Measurements from ENCODE around the gene SERPINA4. TPM values are rescaled to one million over a fixed set of nuclear protein-coding genes. Genes with fewer than 3 reads are reported as not detected.
A peak's percentile ranks its signal among the peaks of the same experiment; 100 is the strongest.

SERPINA4 gene
- total and polyA plus RNA-seq, 2 donors (not counting 1 experiment from before 2014, with no cell fraction given): not detected

DNA sequence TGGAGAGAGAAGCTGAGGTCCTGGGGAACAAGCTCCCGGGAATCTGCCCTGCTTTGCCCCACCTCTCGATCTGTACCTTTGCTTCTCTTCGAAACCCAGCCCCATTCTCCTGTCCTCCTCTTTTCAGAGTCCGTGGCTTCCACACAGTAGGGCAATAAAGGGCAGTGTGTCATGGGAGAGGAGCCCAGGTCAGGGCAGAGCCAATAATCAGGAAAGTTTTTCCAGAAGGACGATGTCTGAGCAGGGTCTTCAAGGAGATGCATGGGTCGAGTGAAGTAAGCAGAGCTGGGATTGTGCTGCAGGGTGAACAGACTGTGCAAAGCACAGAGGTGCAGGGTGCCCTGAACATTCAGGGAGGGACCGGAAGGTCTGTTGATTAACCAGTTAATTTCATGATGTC is 22.1 kb upstream of the SERPINA4 start:
- Histone ChIP-seq H3K4me1 (ENCODE audit: control insufficient read depth, extremely low read depth, insufficient read depth, low read length) (no peaks in the 10 kb centered on the region), H3K9ac (ENCODE audit: insufficient read depth, low read length) (no peak overlapping the region), H3K79me2 (ENCODE audit: control insufficient read depth, insufficient read depth, low read length) (no peaks in the 10 kb centered on the region), H3K4me3 (replicated peaks in 1 of 4; ENCODE audit: control extremely low read depth in 1 of 4, insufficient read depth in 1 of 4, low read depth in 3 of 4, low read length in 4 of 4) (no peak overlapping the region), H3K27me3 (ENCODE audit: control insufficient read depth, insufficient read depth, low read length) (no peaks in the 10 kb centered on the region), H3K36me3 (ENCODE audit: control insufficient read depth, insufficient read depth, low read length) (no peaks in the 10 kb centered on the region), H3K27ac (ENCODE audit: insufficient read depth, low read length) (no peak overlapping the region), H3K4me2 (ENCODE audit: extremely low read depth, insufficient read depth, low read length) (no peak overlapping the region), H3K9me3 (ENCODE audit: control insufficient read depth, insufficient read depth, low read depth, low read length) (no peaks in the 10 kb centered on the region), H2AFZ (ENCODE audit: low read length) (no peak overlapping the region), H4K20me1 (ENCODE audit: control insufficient read depth, extremely low read depth, insufficient read depth, low read length) (no peaks in the 10 kb centered on the region)
- no peak for DNase-seq (ENCODE audit: low read depth in 2 of 2)
- no peak for TF ChIP-seq EZH2 (IDR thresholded peaks at IDR 0.05; ENCODE audit: low read length, missing control alignments)
- TF ChIP-seq, protein P1, sequence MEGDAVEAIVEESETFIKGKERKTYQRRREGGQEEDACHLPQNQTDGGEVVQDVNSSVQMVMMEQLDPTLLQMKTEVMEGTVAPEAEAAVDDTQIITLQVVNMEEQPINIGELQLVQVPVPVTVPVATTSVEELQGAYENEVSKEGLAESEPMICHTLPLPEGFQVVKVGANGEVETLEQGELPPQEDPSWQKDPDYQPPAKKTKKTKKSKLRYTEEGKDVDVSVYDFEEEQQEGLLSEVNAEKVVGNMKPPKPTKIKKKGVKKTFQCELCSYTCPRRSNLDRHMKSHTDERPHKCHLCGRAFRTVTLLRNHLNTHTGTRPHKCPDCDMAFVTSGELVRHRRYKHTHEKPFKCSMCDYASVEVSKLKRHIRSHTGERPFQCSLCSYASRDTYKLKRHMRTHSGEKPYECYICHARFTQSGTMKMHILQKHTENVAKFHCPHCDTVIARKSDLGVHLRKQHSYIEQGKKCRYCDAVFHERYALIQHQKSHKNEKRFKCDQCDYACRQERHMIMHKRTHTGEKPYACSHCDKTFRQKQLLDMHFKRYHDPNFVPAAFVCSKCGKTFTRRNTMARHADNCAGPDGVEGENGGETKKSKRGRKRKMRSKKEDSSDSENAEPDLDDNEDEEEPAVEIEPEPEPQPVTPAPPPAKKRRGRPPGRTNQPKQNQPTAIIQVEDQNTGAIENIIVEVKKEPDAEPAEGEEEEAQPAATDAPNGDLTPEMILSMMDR (conservative IDR thresholded peaks at IDR 0.05 in 1 of 2, IDR thresholded peaks at IDR 0.05 in 1 of 2; ENCODE audit: low read depth in 1 of 2, low read length in 2 of 2): no peak

DNA sequence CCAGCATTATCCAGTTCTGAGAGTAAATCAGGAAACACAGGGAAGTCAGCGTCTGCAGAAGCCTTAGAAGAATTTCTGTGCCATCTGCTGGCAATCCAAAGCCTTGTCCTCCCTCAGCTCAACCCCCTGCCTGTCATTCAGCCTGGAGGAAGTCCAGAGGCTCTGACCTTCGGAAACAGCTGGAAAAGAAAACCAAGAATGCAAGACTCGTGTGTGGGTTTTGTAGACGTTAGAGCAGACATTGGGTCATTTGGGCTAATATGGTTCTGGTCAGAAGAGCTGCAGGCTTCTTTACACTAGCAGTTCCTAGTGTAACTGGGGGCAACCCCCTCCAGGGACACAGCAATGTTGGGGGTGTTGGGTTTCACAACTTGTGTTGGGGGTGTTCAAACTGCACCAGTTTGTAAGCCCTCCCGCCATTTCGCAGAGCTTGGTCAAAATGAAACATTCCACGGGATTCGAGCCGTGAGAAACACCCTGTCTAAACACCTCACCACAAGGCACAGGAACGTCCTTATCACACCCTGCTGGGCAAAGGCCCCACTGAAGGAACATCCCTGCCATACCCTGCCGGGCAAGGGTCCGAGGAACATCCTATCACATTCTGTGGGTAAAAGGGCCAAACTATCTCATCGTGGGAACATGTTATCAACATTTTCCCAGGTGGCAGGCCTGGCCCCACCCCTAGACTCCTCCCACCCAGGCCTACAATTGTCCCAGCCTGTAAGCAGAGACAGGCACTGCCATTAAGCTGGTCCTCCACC is 21.0 kb upstream of the SERPINA4 start:
- no peaks in the 10 kb centered on the region for H3K27me3 ChIP-seq (ENCODE audit: control insufficient read depth, insufficient read depth, low read length)
- no peak overlapping the region for H3K4me2 ChIP-seq (ENCODE audit: extremely low read depth, insufficient read depth, low read length)
- TF ChIP-seq, protein P1 (conservative IDR thresholded peaks at IDR 0.05 in 1 of 2, IDR thresholded peaks at IDR 0.05 in 1 of 2; ENCODE audit: low read depth in 1 of 2, low read length in 2 of 2): no peak
- no peak for TF ChIP-seq EZH2 (IDR thresholded peaks at IDR 0.05; ENCODE audit: low read length, missing control alignments)
- no peaks in the 10 kb centered on the region for H3K36me3 ChIP-seq (ENCODE audit: control insufficient read depth, insufficient read depth, low read length)
- H3K79me2 ChIP-seq (ENCODE audit: control insufficient read depth, insufficient read depth, low read length): no peaks in the 10 kb centered on the region
- H3K4me1 ChIP-seq (ENCODE audit: control insufficient read depth, extremely low read depth, insufficient read depth, low read length): no peaks in the 10 kb centered on the region
- no peak overlapping the region for H3K9ac ChIP-seq (ENCODE audit: insufficient read depth, low read length)
- no peak overlapping the region for H3K27ac ChIP-seq (ENCODE audit: insufficient read depth, low read length)
- no peaks in the 10 kb centered on the region for H3K9me3 ChIP-seq (ENCODE audit: control insufficient read depth, insufficient read depth, low read depth, low read length)
- no peak overlapping the region for H2AFZ ChIP-seq (ENCODE audit: low read length)
- H4K20me1 ChIP-seq (ENCODE audit: control insufficient read depth, extremely low read depth, insufficient read depth, low read length): no peaks in the 10 kb centered on the region
- DNase-seq (ENCODE audit: low read depth in 2 of 2): peak in 1 of 2 donors; percentile 14
- no peak overlapping the region for H3K4me3 ChIP-seq (replicated peaks in 1 of 4; ENCODE audit: control extremely low read depth in 1 of 4, insufficient read depth in 1 of 4, low read depth in 3 of 4, low read length in 4 of 4)

DNA sequence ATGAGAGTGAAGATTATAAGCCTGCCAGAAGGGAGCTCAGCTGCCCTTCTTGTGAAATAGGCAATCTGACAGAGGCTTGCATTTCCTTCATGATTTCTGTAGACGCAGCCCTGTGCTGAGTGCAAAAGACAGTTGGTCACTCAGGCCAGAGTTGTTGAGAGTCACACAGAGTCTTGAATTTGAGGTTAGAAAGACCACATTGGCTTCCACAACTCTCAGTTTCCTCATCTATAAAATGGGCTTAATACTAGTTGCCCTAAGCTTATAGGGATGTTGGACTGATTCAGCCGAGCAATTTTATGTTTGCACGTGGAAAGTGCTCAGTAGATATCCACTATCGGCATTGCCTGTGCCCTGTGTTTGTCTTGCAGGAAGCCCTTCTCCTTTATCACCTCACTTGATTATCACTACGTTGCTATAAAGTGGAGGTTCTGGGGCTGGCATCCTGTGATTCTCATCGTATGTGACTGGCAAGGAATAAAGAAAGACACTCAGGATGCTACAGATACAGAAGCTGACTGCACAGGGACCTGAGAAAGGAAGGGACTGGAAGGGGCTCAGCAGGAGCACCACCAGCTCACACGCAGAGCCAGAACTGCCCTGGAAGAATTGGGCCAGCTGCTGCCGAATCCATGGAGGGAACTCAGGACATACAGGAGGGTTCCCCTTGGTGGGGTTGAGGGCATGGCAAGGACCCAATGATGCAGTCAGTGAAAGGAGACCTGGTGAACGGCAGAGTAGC is 19.8 kb upstream of the SERPINA4 start:
- Histone ChIP-seq H3K27me3 (ENCODE audit: control insufficient read depth, insufficient read depth, low read length) (no peaks in the 10 kb centered on the region), H4K20me1 (ENCODE audit: control insufficient read depth, extremely low read depth, insufficient read depth, low read length) (no peaks in the 10 kb centered on the region)

More for the DNA sequence above, 19.8 kb upstream of the SERPINA4 start:
- TF ChIP-seq, protein P1 (conservative IDR thresholded peaks at IDR 0.05 in 1 of 2, IDR thresholded peaks at IDR 0.05 in 1 of 2; ENCODE audit: low read depth in 1 of 2, low read length in 2 of 2): no peak
- no peak for TF ChIP-seq EZH2 (IDR thresholded peaks at IDR 0.05; ENCODE audit: low read length, missing control alignments)
- H3K27ac ChIP-seq (ENCODE audit: insufficient read depth, low read length): no peak overlapping the region
- H3K4me3 ChIP-seq (replicated peaks in 1 of 4; ENCODE audit: control extremely low read depth in 1 of 4, insufficient read depth in 1 of 4, low read depth in 3 of 4, low read length in 4 of 4): no peak overlapping the region
- no peaks in the 10 kb centered on the region for H3K9me3 ChIP-seq (ENCODE audit: control insufficient read depth, insufficient read depth, low read depth, low read length)
- H3K4me2 ChIP-seq (ENCODE audit: extremely low read depth, insufficient read depth, low read length): no peak overlapping the region
- H3K36me3 ChIP-seq (ENCODE audit: control insufficient read depth, insufficient read depth, low read length): no peaks in the 10 kb centered on the region
- no peaks in the 10 kb centered on the region for H3K79me2 ChIP-seq (ENCODE audit: control insufficient read depth, insufficient read depth, low read length)
- no peak for DNase-seq (ENCODE audit: low read depth in 2 of 2)
- H3K4me1 ChIP-seq (ENCODE audit: control insufficient read depth, extremely low read depth, insufficient read depth, low read length): no peaks in the 10 kb centered on the region
- H3K9ac ChIP-seq (ENCODE audit: insufficient read depth, low read length): no peak overlapping the region
- no peak overlapping the region for H2AFZ ChIP-seq (ENCODE audit: low read length)

Data from fibroblast of lung (primary cell).